ENCODE data around the gene PYHIN1. TPM values are rescaled to one million over a fixed set of nuclear protein-coding genes. Genes with fewer than 3 reads are reported as not detected.
"Not testable (repeated sequence)": the region's sequence is repeated elsewhere in the genome, so short reads cannot be mapped to it uniquely, and the experiment has no call there.

Gene PYHIN1
- total RNA-seq, 1 donor from 2014 or later = not detected

- no peak for TF ChIP-seq CTCF (conservative IDR thresholded peaks at IDR 0.05; ENCODE audit: low read depth, low read length)
- peak within 1 kb of the TSS; percentile 56 for H3K4me3 ChIP-seq (ENCODE audit: low read depth, low read length)
- DNase-seq (ENCODE audit: low read depth) = peak; percentile 59
Observed at GRCh38 chr1:159009704-159010361, 78.5 kb downstream of the PYHIN1 start, which contains the start of gene IFI16. IFI16 (plus strand) TSS chr1:159009907; CDS start chr1:159014681, 4,774 bp downstream.

GRCh38 chr1:159010391-159010790 is 79.0 kb downstream of the PYHIN1 start:
- H3K4me3 ChIP-seq (ENCODE audit: low read depth, low read length) = peak overlapping the region; percentile 56
- no peak for TF ChIP-seq CTCF (conservative IDR thresholded peaks at IDR 0.05; ENCODE audit: low read depth, low read length)
- no peak for DNase-seq (ENCODE audit: low read depth)

GRCh38 chr1:159011001-159011400 is 79.6 kb downstream of the PYHIN1 start:
- not testable (repeated sequence) for DNase-seq (ENCODE audit: low read depth)
- H3K4me3 ChIP-seq (ENCODE audit: low read depth, low read length) = peak overlapping the region; percentile 56

GRCh38 chr1:159011751-159012150 is 80.4 kb downstream of the PYHIN1 start:
- DNase-seq (ENCODE audit: low read depth) = no peak
- H3K4me3 ChIP-seq (ENCODE audit: low read depth, low read length) = peak overlapping the region; percentile 36
- no peak for TF ChIP-seq CTCF (conservative IDR thresholded peaks at IDR 0.05; ENCODE audit: low read depth, low read length)

- peak overlapping the region; percentile 36 for H3K4me3 ChIP-seq (ENCODE audit: low read depth, low read length)
- DNase-seq (ENCODE audit: low read depth) = no peak
Observed at GRCh38 chr1:159012495-159012894, 81.1 kb downstream of the PYHIN1 start.

GRCh38 chr1:159014003-159014571 is 82.7 kb downstream of the PYHIN1 start:
- no peak overlapping the region for H3K4me3 ChIP-seq (ENCODE audit: low read depth, low read length)
- no peak for DNase-seq (ENCODE audit: low read depth)
- no peak for TF ChIP-seq CTCF (conservative IDR thresholded peaks at IDR 0.05; ENCODE audit: low read depth, low read length)

More at GRCh38 chr1:159012495-159012894, 81.1 kb downstream of the PYHIN1 start:
- no peak for TF ChIP-seq CTCF (conservative IDR thresholded peaks at IDR 0.05; ENCODE audit: low read depth, low read length)

- no peak for DNase-seq (ENCODE audit: low read depth)
- no peak for TF ChIP-seq CTCF (conservative IDR thresholded peaks at IDR 0.05; ENCODE audit: low read depth, low read length)
- no peak overlapping the region for H3K4me3 ChIP-seq (ENCODE audit: low read depth, low read length)
Observed at GRCh38 chr1:159014851-159015250, 83.5 kb downstream of the PYHIN1 start.
